HepG2 (cell line): ENCODE results near the gene LEMD2.

Source experiments
- ADNP ChIP-seq: sonication (generic); formaldehyde crosslinking; IDR thresholded peaks from 2 replicates; pipeline ENCODE4 v1.4.0; 2020; ENCODE audit warnings: missing genetic modification reagents
- CTCF ChIP-seq: sonication (generic); formaldehyde crosslinking; IDR thresholded peaks from 2 replicates; pipeline ENCODE4 v1.5.0; 2020; ENCODE audit warnings: mild to moderate bottlenecking, missing genetic modification reagents, moderate library complexity
- GABPA ChIP-seq, 2 experiments: IDR thresholded peaks; 2 replicates each; pipeline ENCODE4 v1.6.1; 2011 to 2016; ENCODE audit warnings: low read depth in 2 of 2, low read length in 1 of 2, missing biosample characterization in 1 of 2, missing genetic modification characterization in 1 of 2
- MAFK ChIP-seq, 2 experiments: IDR thresholded peaks in 1 of 2; conservative IDR thresholded peaks in 1 of 2; 2 replicates each; pipeline ENCODE4 v1.6.1; 2011; ENCODE audit warnings: improper control_type of control experiment in 2 of 2, low read length in 2 of 2
- MXD1 ChIP-seq: sonication (generic); formaldehyde crosslinking; IDR thresholded peaks from 2 replicates; pipeline ENCODE4 v1.4.0; 2020; ENCODE audit warnings: mild to moderate bottlenecking, missing genetic modification reagents
- NR2F6 ChIP-seq, 2 experiments: IDR thresholded peaks; 2 replicates each; pipeline ENCODE4 v1.6.1; 2016; ENCODE audit warnings: antibody characterized with exemption in 1 of 2, mild to moderate bottlenecking in 1 of 2
- POLR2A ChIP-seq, 2 experiments: IDR thresholded peaks; 2 replicates each; pipeline ENCODE4 v1.6.1; 2011; ENCODE audit warnings: low read depth in 2 of 2, low read length in 2 of 2, mild to moderate bottlenecking in 1 of 2, moderate library complexity in 1 of 2; ENCODE audit not compliant: insufficient read depth in 1 of 2
- RELA ChIP-seq: sonication (generic); formaldehyde crosslinking; IDR thresholded peaks from 2 replicates; pipeline ENCODE4 v1.4.0; 2020; ENCODE audit warnings: missing genetic modification reagents
- REST ChIP-seq, 2 experiments: IDR thresholded peaks; 2 replicates each; pipeline ENCODE4 v1.6.1; 2011 to 2012; ENCODE audit warnings: low read length in 2 of 2, borderline replicate concordance in 1 of 2, low read depth in 1 of 2, mild to moderate bottlenecking in 1 of 2, moderate library complexity in 1 of 2
- SP1 ChIP-seq, 2 experiments: fragments of 450-650 bp in 1 of 2; sonication (generic) in 1 of 2; formaldehyde crosslinking in 1 of 2; IDR thresholded peaks; 2 replicates each; pipeline versions ENCODE4 v1.4.0 to v1.6.1; 2016 to 2020; ENCODE audit warnings: missing genetic modification reagents in 1 of 2
- TARDBP ChIP-seq: sonication (generic); formaldehyde crosslinking; IDR thresholded peaks from 2 replicates; pipeline ENCODE4 v1.8.0; 2022; ENCODE audit warnings: mild to moderate bottlenecking, missing genetic modification reagents
- ZNF572 ChIP-seq: sonication (generic); formaldehyde crosslinking; IDR thresholded peaks from 2 replicates; pipeline ENCODE4 v1.5.1; 2020; ENCODE audit warnings: mild to moderate bottlenecking, missing genetic modification reagents
- ZNF607 ChIP-seq: sonication (generic); formaldehyde crosslinking; IDR thresholded peaks from 2 replicates; pipeline ENCODE4 v1.5.1; 2020; ENCODE audit warnings: missing genetic modification reagents, mild to moderate bottlenecking, borderline replicate concordance
- ZSCAN25 ChIP-seq: sonication (generic); formaldehyde crosslinking; IDR thresholded peaks from 2 replicates; pipeline ENCODE4 v1.8.0; 2022; ENCODE audit warnings: mild to moderate bottlenecking, missing genetic modification reagents

GRCh38 chr6:33837971-33838665, 49.2 kb upstream of the LEMD2 start:
- TF ChIP-seq MXD1 (CRISPR knock-in tag), result no peak; the same call in 1 of the 2 replicates
- no peak for TF ChIP-seq SP1 (IDR thresholded peaks at IDR 0.05)
- TF ChIP-seq SP1 (CRISPR knock-in tag; IDR thresholded peaks at IDR 0.05), result no peak
- TF ChIP-seq NR2F6 (IDR thresholded peaks at IDR 0.05), result no peak
- TF ChIP-seq NR2F6 (CRISPR knock-in tag; IDR thresholded peaks at IDR 0.05), result no peak
- no peak for TF ChIP-seq REST (IDR thresholded peaks at IDR 0.05; ENCODE audit: borderline replicate concordance in 1 of 2, low read depth in 1 of 2, low read length in 2 of 2)
- TF ChIP-seq POLR2A (IDR thresholded peaks at IDR 0.05; ENCODE audit: insufficient read depth in 1 of 2, low read depth in 2 of 2, low read length in 2 of 2), result no peak
- TF ChIP-seq CTCF (CRISPR knock-in tag), result no peak
- TF ChIP-seq TARDBP (CRISPR knock-in tag), result no peak
- TF ChIP-seq ADNP (CRISPR knock-in tag), result no peak
- TF ChIP-seq ZNF572 (CRISPR knock-in tag), result no peak
- no peak for TF ChIP-seq ZNF607 (CRISPR knock-in tag)
- no peak for TF ChIP-seq MAFK (conservative IDR thresholded peaks at IDR 0.05 in 1 of 2, IDR thresholded peaks at IDR 0.05 in 1 of 2; ENCODE audit: low read length in 2 of 2)
- no peak for TF ChIP-seq RELA (CRISPR knock-in tag)
- TF ChIP-seq ZSCAN25, result no peak
- no peak for TF ChIP-seq GABPA (IDR thresholded peaks at IDR 0.05; ENCODE audit: low read depth, low read length)
- TF ChIP-seq GABPA (CRISPR knock-in tag; IDR thresholded peaks at IDR 0.05; ENCODE audit: low read depth), result no peak
